GM10266 (cell line): ENCODE data around the gene CD40.

Source experiments
- DNase-seq: peaks from one replicate; pipeline ENCODE4 v3.0.0; 2012; ENCODE audit errors: extremely low spot score
- CTCF ChIP-seq: IDR thresholded peaks from 2 replicates; pipeline ENCODE4 v1.5.1; 2012; ENCODE audit warnings: mild to moderate bottlenecking, low read depth; ENCODE audit not compliant: control insufficient read depth, insufficient read depth; ENCODE audit errors: missing control alignments

The CD40 gene

GRCh38 chr20:46168438-46168837 is 50.3 kb downstream of the CD40 start:
- no peak for TF ChIP-seq CTCF

GRCh38 chr20:46169245-46170171 is 51.4 kb downstream of the CD40 start:
- no peak for TF ChIP-seq CTCF
- DNase-seq, result no peak

More at GRCh38 chr20:46168438-46168837, 50.3 kb downstream of the CD40 start:
- no peak for DNase-seq

- no peak for TF ChIP-seq CTCF
- no peak for DNase-seq
Measured at GRCh38 chr20:46171476-46171875, 53.4 kb downstream of the CD40 start.

GRCh38 chr20:46171909-46172308 is 53.8 kb downstream of the CD40 start:
- no peak for TF ChIP-seq CTCF
- DNase-seq, result no peak

GRCh38 chr20:46172455-46172854 is 54.3 kb downstream of the CD40 start:
- no peak for DNase-seq
- no peak for TF ChIP-seq CTCF

- no peak for DNase-seq
- TF ChIP-seq CTCF, result no peak
Measured at GRCh38 chr20:46172961-46173536, 54.9 kb downstream of the CD40 start.
